Heart left ventricle (tissue), 13 donors: ENCODE results near the gene PCOLCE2.

Source experiments
- POLR2A ChIP-seq, 2 donors: fragments of 450-650 bp; IDR thresholded peaks; one replicate each; pipeline ENCODE4 v1.6.1; 2017; ENCODE audit warnings: antibody characterized with exemption in 2 of 2, mild to moderate bottlenecking in 2 of 2, moderate library complexity in 2 of 2
- TF ChIP-seq, protein P1 (sequence below), 12 donors: fragments of 200-600 bp; sonication (generic) in 4 of 12; IDR thresholded peaks; one replicate each; pipeline versions ENCODE4 v1.5.0 to v1.8.0; 2018 to 2022; ENCODE audit warnings: antibody characterized with exemption in 12 of 12, mild to moderate bottlenecking in 5 of 12
- donor health status: ischemic (EF 13 %, LVEDD 7.1; RV severe dilation, severe dysfunction).
- donor health status: DM: no; HTN: yes; CAD: no.
- donor health status: DM: no; HTN: no; CAD: no.
- donor health status: ischemic (EF 25% LVEDD 6.9; RV normal size, moderate dysfunction).
- donor health status: ischemic (EF 25% LVEDD 5.7; RV mildly dilated, moderate dysfunction).
- donor health status: ischemic (EF 35%, LVEDD 5.7; RV mildly dilated, moderate dysfunction).
- donor health status: nonischemic (EF 11% LVEDD 7.7; RV severe dilation, severe dysfunction).
- donor health status: DM: yes; HTN: yes; CAD: no.
- donor health status: PGD.
- donor health status: ischemic (EF 29% LVEDD 5.4; RV normal size, mild dysfunction).
- donor health status: nonischemic (EF 23%, LVEDD 6.1; RV moderate dilation, normal function).

- TF ChIP-seq, protein P1, sequence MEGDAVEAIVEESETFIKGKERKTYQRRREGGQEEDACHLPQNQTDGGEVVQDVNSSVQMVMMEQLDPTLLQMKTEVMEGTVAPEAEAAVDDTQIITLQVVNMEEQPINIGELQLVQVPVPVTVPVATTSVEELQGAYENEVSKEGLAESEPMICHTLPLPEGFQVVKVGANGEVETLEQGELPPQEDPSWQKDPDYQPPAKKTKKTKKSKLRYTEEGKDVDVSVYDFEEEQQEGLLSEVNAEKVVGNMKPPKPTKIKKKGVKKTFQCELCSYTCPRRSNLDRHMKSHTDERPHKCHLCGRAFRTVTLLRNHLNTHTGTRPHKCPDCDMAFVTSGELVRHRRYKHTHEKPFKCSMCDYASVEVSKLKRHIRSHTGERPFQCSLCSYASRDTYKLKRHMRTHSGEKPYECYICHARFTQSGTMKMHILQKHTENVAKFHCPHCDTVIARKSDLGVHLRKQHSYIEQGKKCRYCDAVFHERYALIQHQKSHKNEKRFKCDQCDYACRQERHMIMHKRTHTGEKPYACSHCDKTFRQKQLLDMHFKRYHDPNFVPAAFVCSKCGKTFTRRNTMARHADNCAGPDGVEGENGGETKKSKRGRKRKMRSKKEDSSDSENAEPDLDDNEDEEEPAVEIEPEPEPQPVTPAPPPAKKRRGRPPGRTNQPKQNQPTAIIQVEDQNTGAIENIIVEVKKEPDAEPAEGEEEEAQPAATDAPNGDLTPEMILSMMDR (IDR thresholded peaks at IDR 0.05), result no peak
- TF ChIP-seq POLR2A (IDR thresholded peaks at IDR 0.05), result no peak
These were observed 34.8 kb upstream of the PCOLCE2 start for GRCh38 chr3:142923694-142924093.
